ACC112 (cell line): Measurements from ENCODE around the gene ATP5F1B.
A peak's percentile ranks its signal among the peaks of the same experiment; 100 is the strongest.
"Not testable (repeated sequence)": the region's sequence is repeated elsewhere in the genome, so short reads cannot be mapped to it uniquely, and the experiment has no call there.

ENCODE experiments used
- H2AFZ ChIP-seq: fragments of 200-600 bp; sonication (generic); one replicate; pipeline ENCODE4 v1.6.0; 2017; ENCODE audit warnings: antibody characterized with exemption, low read length; ENCODE audit not compliant: unreplicated experiment
- H3K27ac ChIP-seq: fragments of 200-600 bp; sonication (generic); 2 replicates; pipeline ENCODE4 v1.5.1; 2014; ENCODE audit warnings: low read depth, mild to moderate bottlenecking, antibody characterized with exemption, low read length, moderate library complexity
- H3K27me3 ChIP-seq: fragments of 200-600 bp; sonication (generic); 2 replicates; pipeline ENCODE4 v1.6.1; 2014; ENCODE audit warnings: mild to moderate bottlenecking, antibody characterized with exemption, low read length, moderate library complexity, mixed read lengths; ENCODE audit not compliant: insufficient read depth
- H3K36me3 ChIP-seq: fragments of 200-600 bp; sonication (generic); 2 replicates; pipeline ENCODE4 v1.6.1; 2016; ENCODE audit warnings: mild to moderate bottlenecking, antibody characterized with exemption, low read length, moderate library complexity, mixed read lengths; ENCODE audit not compliant: insufficient read depth
- H3K4me1 ChIP-seq: fragments of 200-600 bp; sonication (generic); one replicate; pipeline ENCODE4 v1.6.1; 2016; ENCODE audit warnings: low read length, mixed read lengths; ENCODE audit not compliant: insufficient read depth, unreplicated experiment, control insufficient read depth
- H3K4me3 ChIP-seq: fragments of 200-600 bp; sonication (generic); 2 replicates; pipeline ENCODE4 v1.5.1; 2014; ENCODE audit warnings: mild to moderate bottlenecking, low read depth, low read length
- H3K79me2 ChIP-seq: fragments of 200-600 bp; sonication (generic); one replicate; pipeline ENCODE4 v1.6.0; 2016; ENCODE audit warnings: low read length; ENCODE audit not compliant: control insufficient read depth, unreplicated experiment, insufficient read depth

ATP5F1B gene

GRCh38 chr12:56648023-56648422, 2.2 kb upstream of the ATP5F1B start:
- H3K4me3 ChIP-seq, H3K27ac ChIP-seq, H2AFZ ChIP-seq, H3K27me3 ChIP-seq: not testable (repeated sequence)
- Histone ChIP-seq H3K36me3 (peaks cover 10% of the 10 kb centered on the region), H3K79me2 (peaks cover 27% of the 10 kb centered on the region), H3K4me1 (peaks cover 10% of the 10 kb centered on the region)

- Histone ChIP-seq H3K4me1 (peaks cover 10% of the 10 kb centered on the region), H3K79me2 (peaks cover 40% of the 10 kb centered on the region), H2AFZ (peak overlapping the region; percentile 77), H3K36me3 (peaks cover 21% of the 10 kb centered on the region), H3K27ac (peak overlapping the region; percentile 51), H3K4me3 (peak overlapping the region; percentile 98), H3K27me3 (no peaks in the 10 kb centered on the region)
Observed at GRCh38 chr12:56645201-56645716, 525 bp downstream of the ATP5F1B start.

DNA sequence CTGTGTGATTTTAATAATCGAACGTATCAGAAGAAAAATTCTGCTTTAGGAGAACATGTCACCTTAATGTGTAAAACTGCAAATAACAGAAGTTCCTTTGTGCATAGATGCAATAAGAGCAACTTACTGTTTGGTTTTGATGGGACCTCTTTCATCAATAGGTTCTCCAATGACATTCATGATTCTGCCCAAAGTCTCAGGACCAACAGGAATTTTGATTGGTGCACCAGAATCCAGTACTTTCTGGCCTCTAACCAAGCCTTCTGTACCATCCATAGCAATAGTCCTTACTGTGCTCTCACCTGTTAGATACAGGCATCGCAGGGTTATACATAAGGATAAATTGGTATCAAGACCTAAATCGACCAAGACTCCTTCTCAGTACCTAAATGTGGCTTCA, 1.1 kb downstream of the ATP5F1B start:
- H3K36me3 ChIP-seq = peaks cover 24% of the 10 kb centered on the region
- peaks cover 40% of the 10 kb centered on the region for H3K79me2 ChIP-seq
- peaks cover 10% of the 10 kb centered on the region for H3K4me1 ChIP-seq
- no peaks in the 10 kb centered on the region for H3K27me3 ChIP-seq
- H3K4me3 ChIP-seq = peak overlapping the region; percentile 98
- H3K27ac ChIP-seq = no peak overlapping the region
- no peak overlapping the region for H2AFZ ChIP-seq

DNA sequence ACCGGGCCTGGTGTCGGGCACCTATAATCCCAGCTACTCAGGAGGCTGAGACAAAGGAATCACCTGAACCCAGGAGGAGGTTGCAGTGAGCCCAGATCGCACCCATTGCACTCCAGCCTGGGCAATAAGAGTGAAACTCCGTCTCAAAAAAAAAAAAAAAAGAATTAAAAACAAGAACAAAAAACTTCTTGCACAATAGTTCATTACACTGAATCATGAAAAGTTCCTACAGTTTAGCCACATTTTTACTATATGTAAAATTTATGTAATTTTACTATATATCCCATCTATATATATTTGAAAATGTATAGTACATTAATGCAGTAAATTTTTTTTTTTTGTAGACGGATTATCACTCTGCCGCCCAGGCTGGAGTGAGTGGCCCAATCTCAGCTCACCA, 4.6 kb downstream of the ATP5F1B start:
- H3K79me2 ChIP-seq = peaks cover 40% of the 10 kb centered on the region
- H2AFZ ChIP-seq = no peak overlapping the region
- no peak overlapping the region for H3K27ac ChIP-seq
- no peaks in the 10 kb centered on the region for H3K27me3 ChIP-seq
- peaks cover 13% of the 10 kb centered on the region for H3K4me1 ChIP-seq
- H3K4me3 ChIP-seq = no peak overlapping the region
- H3K36me3 ChIP-seq = peaks cover 34% of the 10 kb centered on the region

DNA sequence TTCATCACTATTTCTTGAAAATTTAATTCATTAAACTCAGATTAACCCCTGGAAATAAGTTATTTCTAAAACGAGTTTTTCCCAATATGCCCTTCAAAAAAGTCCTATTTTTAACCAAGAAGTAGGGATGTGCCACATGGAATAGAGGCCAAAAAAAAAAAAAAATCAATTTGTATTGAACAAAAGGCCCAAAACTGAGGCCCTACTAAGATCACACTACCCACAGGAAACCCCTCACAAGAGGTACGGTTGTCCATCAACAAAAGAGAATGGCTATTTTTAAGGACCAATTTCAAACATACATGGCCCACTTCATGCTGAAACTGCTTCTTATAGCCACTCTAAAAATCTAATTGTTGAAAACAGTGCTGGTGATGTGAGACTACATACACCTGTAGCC, 8.2 kb downstream of the ATP5F1B start:
- Histone ChIP-seq H3K27me3 (no peaks in the 10 kb centered on the region), H3K4me1 (peaks cover 17% of the 10 kb centered on the region), H3K36me3 (peaks cover 20% of the 10 kb centered on the region), H3K4me3 (no peak overlapping the region), H3K27ac (peak overlapping the region; percentile 34), H3K79me2 (peaks cover 43% of the 10 kb centered on the region), H2AFZ (no peak overlapping the region)

GRCh38 chr12:56636675-56637540, 8.9 kb downstream of the ATP5F1B start:
- H2AFZ ChIP-seq = peak overlapping the region; percentile 49
- H3K36me3 ChIP-seq = peaks cover 13% of the 10 kb centered on the region
- H3K79me2 ChIP-seq = peaks cover 43% of the 10 kb centered on the region
- peak overlapping the region; percentile 84 for H3K4me3 ChIP-seq
- no peaks in the 10 kb centered on the region for H3K27me3 ChIP-seq
- H3K27ac ChIP-seq = peak overlapping the region; percentile 79
- peaks cover 24% of the 10 kb centered on the region for H3K4me1 ChIP-seq

DNA sequence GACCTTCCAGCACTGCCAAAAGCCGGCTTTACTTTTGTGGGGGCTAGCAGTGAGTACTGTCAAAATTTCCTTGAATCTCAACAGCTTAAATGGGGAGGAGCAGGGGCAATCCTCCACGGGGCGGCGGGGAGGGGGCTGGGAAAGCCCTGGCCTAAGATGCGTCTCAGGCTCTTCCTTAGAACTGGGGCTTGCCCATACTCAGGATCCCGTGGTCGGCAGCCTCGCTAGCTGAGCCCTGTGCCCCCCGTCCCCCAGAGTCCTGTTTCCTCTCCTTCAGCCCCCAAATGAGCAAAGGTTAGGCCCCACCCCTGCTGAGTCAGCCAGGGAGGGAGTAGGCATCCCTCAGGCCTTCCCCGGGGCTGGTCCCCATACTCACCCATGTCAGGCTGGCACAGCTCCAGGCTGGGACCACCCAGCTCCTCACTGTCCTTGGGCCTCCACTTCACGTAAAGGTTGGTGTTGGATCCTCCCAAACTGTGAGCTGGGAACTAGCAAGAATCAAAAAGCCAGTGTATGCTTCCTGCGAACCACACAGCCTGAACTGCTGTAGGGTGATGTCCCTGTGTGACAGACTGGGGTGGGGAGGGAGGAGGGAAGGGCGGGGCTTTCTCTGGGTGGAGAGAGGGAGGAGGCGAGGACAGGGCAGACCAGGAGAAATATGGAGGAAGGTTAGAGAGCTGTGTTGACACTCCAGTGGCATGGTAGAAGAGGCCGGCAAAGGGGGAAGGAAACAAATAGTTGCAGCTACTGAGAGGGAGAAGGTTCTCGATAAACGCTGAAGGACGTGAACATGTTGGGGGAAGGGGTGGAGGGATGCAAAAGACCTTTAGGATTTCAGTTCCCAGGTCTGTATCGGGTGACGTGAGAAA, 9.7 kb downstream of the ATP5F1B start:
- H3K27me3 ChIP-seq = no peaks in the 10 kb centered on the region
- H3K4me3 ChIP-seq = peak overlapping the region; percentile 84
- peaks cover 13% of the 10 kb centered on the region for H3K36me3 ChIP-seq
- peak overlapping the region; percentile 49 for H2AFZ ChIP-seq
- H3K27ac ChIP-seq = peak overlapping the region; percentile 79
- H3K79me2 ChIP-seq = peaks cover 45% of the 10 kb centered on the region
- peaks cover 26% of the 10 kb centered on the region for H3K4me1 ChIP-seq

GRCh38 chr12:56634837-56635791, 10.7 kb downstream of the ATP5F1B start:
- no peaks in the 10 kb centered on the region for H3K27me3 ChIP-seq
- peaks cover 13% of the 10 kb centered on the region for H3K36me3 ChIP-seq
- peaks cover 49% of the 10 kb centered on the region for H3K79me2 ChIP-seq
- peak overlapping the region; percentile 16 for H2AFZ ChIP-seq
- peak overlapping the region; percentile 79 for H3K27ac ChIP-seq
- H3K4me1 ChIP-seq = peaks cover 34% of the 10 kb centered on the region
- peak overlapping the region; percentile 84 for H3K4me3 ChIP-seq

GRCh38 chr12:56634242-56634836, 11.4 kb downstream of the ATP5F1B start:
- peaks cover 57% of the 10 kb centered on the region for H3K79me2 ChIP-seq
- no peaks in the 10 kb centered on the region for H3K27me3 ChIP-seq
- H3K4me3 ChIP-seq = peak overlapping the region; percentile 84
- peaks cover 11% of the 10 kb centered on the region; the same call in 1 of the 2 replicates for H3K36me3 ChIP-seq
- H2AFZ ChIP-seq = peak overlapping the region; percentile 4
- H3K27ac ChIP-seq = no peak overlapping the region
- peaks cover 34% of the 10 kb centered on the region for H3K4me1 ChIP-seq
